HepG2 (cell line): Measurements from ENCODE around the gene VPS52. TPM values are rescaled to one million over a fixed set of nuclear protein-coding genes. Genes with fewer than 3 reads are reported as not detected.
A peak's percentile ranks its signal among the peaks of the same experiment; 100 is the strongest.

Experiments used
- ARNT ChIP-seq: fragments of 450-650 bp; IDR thresholded peaks from 2 replicates; pipeline ENCODE4 v1.6.1; 2017
- CEBPG ChIP-seq: IDR thresholded peaks from 2 replicates; pipeline ENCODE4 v1.6.1; 2016
- ELF1 ChIP-seq: sonication (generic); formaldehyde crosslinking; IDR thresholded peaks from 2 replicates; pipeline ENCODE4 v1.4.0; 2020; ENCODE audit warnings: missing genetic modification reagents
- HIVEP1 ChIP-seq: sonication (generic); formaldehyde crosslinking; IDR thresholded peaks from 2 replicates; pipeline ENCODE4 v1.4.0; 2020; ENCODE audit warnings: mild to moderate bottlenecking, missing genetic modification reagents
- LCORL ChIP-seq, 2 experiments: fragments of 450-650 bp in 1 of 2; sonication (generic) in 1 of 2; formaldehyde crosslinking in 1 of 2; IDR thresholded peaks; 2 replicates each; pipeline versions ENCODE4 v1.5.0 to v1.6.1; 2017 to 2020; ENCODE audit warnings: antibody characterized with exemption in 1 of 2, missing genetic modification reagents in 1 of 2
- NAIF1 ChIP-seq: sonication (generic); formaldehyde crosslinking; IDR thresholded peaks from 2 replicates; pipeline ENCODE4 v1.5.0; 2020; ENCODE audit warnings: mild to moderate bottlenecking, missing genetic modification reagents, borderline replicate concordance
- RBFOX2 ChIP-seq: fragments of 200-400 bp; formaldehyde crosslinking; IDR thresholded peaks from 2 replicates; pipeline ENCODE4 v1.6.1; 2017; ENCODE audit warnings: low read depth, mild to moderate bottlenecking, low read length
- XBP1 ChIP-seq: sonication (generic); formaldehyde crosslinking; IDR thresholded peaks from 2 replicates; pipeline ENCODE4 v1.5.0; 2020; ENCODE audit warnings: missing genetic modification reagents
- ZNF101 ChIP-seq: sonication (generic); formaldehyde crosslinking; IDR thresholded peaks from 2 replicates; pipeline ENCODE4 v1.4.0; 2020; ENCODE audit warnings: mild to moderate bottlenecking, low read depth, missing genetic modification reagents, borderline replicate concordance
- ZNF12 ChIP-seq: sonication (generic); formaldehyde crosslinking; IDR thresholded peaks from 2 replicates; pipeline ENCODE4 v1.5.0; 2020; ENCODE audit warnings: missing genetic modification reagents
- ZNF333 ChIP-seq: sonication (generic); formaldehyde crosslinking; IDR thresholded peaks from 2 replicates; pipeline ENCODE4 v1.4.0; 2020; ENCODE audit warnings: mild to moderate bottlenecking, missing genetic modification reagents, borderline replicate concordance
- ZNF451 ChIP-seq: sonication (generic); formaldehyde crosslinking; IDR thresholded peaks from 2 replicates; pipeline ENCODE4 v1.5.0; 2020; ENCODE audit warnings: mild to moderate bottlenecking, missing genetic modification reagents
- polyA plus RNA-seq, 8 experiments: library from polyadenylated mRNA; depleted of rRNA in 3 of 8; stranded (reverse) in 7 of 8; unstranded in 1 of 8; fragments of >200 nt; fragmentation: Illumina TruSeq in 4 of 8; extraction: Trizol in 4 of 8; gene quantifications; 2 replicates each; pipeline versions ENCODE4 v1.2.1 to v1.2.3, GENCODE V29; 2011 to 2016; ENCODE audit warnings: low read depth in 4 of 8, missing spikeins in 1 of 8, mixed read lengths in 1 of 8; ENCODE audit not compliant: insufficient read depth in 1 of 8
- total RNA-seq, 5 experiments: library from RNA; depleted of rRNA; stranded (reverse); fragments of >200 nt; fragmentation: Illumina TruSeq; extraction: Trizol; gene quantifications; 2 replicates each; pipeline ENCODE4 v1.2.3, GENCODE V29; 2016; ENCODE audit warnings: low read depth in 1 of 5
- TF ChIP-seq, protein P1 (sequence below): IDR thresholded peaks from 2 replicates; pipeline ENCODE4 v1.4.0; 2020; ENCODE audit warnings: mild to moderate bottlenecking, missing genetic modification reagents
- TF ChIP-seq, protein P2 (sequence below): sonication (generic); formaldehyde crosslinking; IDR thresholded peaks from 2 replicates; pipeline ENCODE4 v1.8.0; 2022; ENCODE audit warnings: mild to moderate bottlenecking, missing genetic modification reagents, borderline replicate concordance
- TF ChIP-seq, protein P3 (sequence below): sonication (generic); formaldehyde crosslinking; IDR thresholded peaks from 2 replicates; pipeline ENCODE4 v1.4.0; 2020; ENCODE audit warnings: low read depth, mild to moderate bottlenecking, missing genetic modification reagents
- TF ChIP-seq, protein P4 (sequence below): sonication (generic); formaldehyde crosslinking; IDR thresholded peaks from 2 replicates; pipeline ENCODE4 v1.5.0; 2020; ENCODE audit warnings: missing genetic modification reagents
- TF ChIP-seq, protein P5 (sequence below): sonication (generic); formaldehyde crosslinking; IDR thresholded peaks from 2 replicates; pipeline ENCODE4 v1.5.0; 2020; ENCODE audit warnings: mild to moderate bottlenecking, missing genetic modification reagents

VPS52 gene
- total and polyA plus RNA-seq, 2 of the 13 experiments (the other 11 are each of a cell fraction or from before 2014, with no cell fraction given): 48.9 to 85.5 TPM

GRCh38 chr6:33313709-33314514 lies 42.2 kb upstream of the VPS52 start, which contains the start of gene TAPBP (continued):
- TF ChIP-seq XBP1 (CRISPR knock-in tag) (no peak), ZNF333 (CRISPR knock-in tag) (no peak), HIVEP1 (CRISPR knock-in tag) (peak; percentile 50; the same call in 1 of the 2 replicates), ZNF451 (CRISPR knock-in tag) (peak; percentile 51; the same call in 1 of the 2 replicates), RBFOX2 (peak; percentile 78), ZNF101 (0 out of 2 replicates have a peak, but pooled peaks have one; percentile 76), ELF1 (peak; percentile 44; the same call in 1 of the 2 replicates), ARNT (no peak), LCORL (IDR thresholded peaks at IDR 0.05) (no peak), LCORL (CRISPR knock-in tag; IDR thresholded peaks at IDR 0.05) (0 out of 2 replicates have a peak, but pooled peaks have one; percentile 11), ZNF12 (CRISPR knock-in tag) (0 out of 2 replicates have a peak, but pooled peaks have one; percentile 4), NAIF1 (CRISPR knock-in tag) (no peak), CEBPG (0 out of 2 replicates have a peak, but pooled peaks have one; percentile 2)
- TF ChIP-seq, protein P1, sequence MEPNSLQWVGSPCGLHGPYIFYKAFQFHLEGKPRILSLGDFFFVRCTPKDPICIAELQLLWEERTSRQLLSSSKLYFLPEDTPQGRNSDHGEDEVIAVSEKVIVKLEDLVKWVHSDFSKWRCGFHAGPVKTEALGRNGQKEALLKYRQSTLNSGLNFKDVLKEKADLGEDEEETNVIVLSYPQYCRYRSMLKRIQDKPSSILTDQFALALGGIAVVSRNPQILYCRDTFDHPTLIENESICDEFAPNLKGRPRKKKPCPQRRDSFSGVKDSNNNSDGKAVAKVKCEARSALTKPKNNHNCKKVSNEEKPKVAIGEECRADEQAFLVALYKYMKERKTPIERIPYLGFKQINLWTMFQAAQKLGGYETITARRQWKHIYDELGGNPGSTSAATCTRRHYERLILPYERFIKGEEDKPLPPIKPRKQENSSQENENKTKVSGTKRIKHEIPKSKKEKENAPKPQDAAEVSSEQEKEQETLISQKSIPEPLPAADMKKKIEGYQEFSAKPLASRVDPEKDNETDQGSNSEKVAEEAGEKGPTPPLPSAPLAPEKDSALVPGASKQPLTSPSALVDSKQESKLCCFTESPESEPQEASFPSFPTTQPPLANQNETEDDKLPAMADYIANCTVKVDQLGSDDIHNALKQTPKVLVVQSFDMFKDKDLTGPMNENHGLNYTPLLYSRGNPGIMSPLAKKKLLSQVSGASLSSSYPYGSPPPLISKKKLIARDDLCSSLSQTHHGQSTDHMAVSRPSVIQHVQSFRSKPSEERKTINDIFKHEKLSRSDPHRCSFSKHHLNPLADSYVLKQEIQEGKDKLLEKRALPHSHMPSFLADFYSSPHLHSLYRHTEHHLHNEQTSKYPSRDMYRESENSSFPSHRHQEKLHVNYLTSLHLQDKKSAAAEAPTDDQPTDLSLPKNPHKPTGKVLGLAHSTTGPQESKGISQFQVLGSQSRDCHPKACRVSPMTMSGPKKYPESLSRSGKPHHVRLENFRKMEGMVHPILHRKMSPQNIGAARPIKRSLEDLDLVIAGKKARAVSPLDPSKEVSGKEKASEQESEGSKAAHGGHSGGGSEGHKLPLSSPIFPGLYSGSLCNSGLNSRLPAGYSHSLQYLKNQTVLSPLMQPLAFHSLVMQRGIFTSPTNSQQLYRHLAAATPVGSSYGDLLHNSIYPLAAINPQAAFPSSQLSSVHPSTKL (CRISPR knock-in tag): 0 out of 2 replicates have a peak, but pooled peaks have one; percentile 17
- TF ChIP-seq, protein P2, sequence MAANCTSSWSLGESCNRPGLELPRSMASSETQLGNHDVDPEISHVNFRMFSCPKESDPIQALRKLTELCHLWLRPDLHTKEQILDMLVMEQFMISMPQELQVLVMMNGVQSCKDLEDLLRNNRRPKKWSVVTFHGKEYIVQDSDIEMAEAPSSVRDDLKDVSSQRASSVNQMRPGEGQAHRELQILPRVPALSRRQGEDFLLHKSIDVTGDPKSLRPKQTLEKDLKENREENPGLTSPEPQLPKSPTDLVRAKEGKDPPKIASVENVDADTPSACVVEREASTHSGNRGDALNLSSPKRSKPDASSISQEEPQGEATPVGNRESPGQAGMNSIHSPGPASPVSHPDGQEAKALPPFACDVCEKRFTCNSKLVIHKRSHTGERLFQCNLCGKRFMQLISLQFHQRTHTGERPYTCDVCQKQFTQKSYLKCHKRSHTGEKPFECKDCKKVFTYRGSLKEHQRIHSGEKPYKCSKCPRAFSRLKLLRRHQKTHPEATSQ: no peak
- TF ChIP-seq, protein P3, sequence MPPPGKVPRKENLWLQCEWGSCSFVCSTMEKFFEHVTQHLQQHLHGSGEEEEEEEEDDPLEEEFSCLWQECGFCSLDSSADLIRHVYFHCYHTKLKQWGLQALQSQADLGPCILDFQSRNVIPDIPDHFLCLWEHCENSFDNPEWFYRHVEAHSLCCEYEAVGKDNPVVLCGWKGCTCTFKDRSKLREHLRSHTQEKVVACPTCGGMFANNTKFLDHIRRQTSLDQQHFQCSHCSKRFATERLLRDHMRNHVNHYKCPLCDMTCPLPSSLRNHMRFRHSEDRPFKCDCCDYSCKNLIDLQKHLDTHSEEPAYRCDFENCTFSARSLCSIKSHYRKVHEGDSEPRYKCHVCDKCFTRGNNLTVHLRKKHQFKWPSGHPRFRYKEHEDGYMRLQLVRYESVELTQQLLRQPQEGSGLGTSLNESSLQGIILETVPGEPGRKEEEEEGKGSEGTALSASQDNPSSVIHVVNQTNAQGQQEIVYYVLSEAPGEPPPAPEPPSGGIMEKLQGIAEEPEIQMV: 0 out of 2 replicates have a peak, but pooled peaks have one; percentile 44
- TF ChIP-seq, protein P4, sequence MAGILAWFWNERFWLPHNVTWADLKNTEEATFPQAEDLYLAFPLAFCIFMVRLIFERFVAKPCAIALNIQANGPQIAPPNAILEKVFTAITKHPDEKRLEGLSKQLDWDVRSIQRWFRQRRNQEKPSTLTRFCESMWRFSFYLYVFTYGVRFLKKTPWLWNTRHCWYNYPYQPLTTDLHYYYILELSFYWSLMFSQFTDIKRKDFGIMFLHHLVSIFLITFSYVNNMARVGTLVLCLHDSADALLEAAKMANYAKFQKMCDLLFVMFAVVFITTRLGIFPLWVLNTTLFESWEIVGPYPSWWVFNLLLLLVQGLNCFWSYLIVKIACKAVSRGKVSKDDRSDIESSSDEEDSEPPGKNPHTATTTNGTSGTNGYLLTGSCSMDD (CRISPR knock-in tag): 0 out of 2 replicates have a peak, but pooled peaks have one; percentile 48
- TF ChIP-seq, protein P5, sequence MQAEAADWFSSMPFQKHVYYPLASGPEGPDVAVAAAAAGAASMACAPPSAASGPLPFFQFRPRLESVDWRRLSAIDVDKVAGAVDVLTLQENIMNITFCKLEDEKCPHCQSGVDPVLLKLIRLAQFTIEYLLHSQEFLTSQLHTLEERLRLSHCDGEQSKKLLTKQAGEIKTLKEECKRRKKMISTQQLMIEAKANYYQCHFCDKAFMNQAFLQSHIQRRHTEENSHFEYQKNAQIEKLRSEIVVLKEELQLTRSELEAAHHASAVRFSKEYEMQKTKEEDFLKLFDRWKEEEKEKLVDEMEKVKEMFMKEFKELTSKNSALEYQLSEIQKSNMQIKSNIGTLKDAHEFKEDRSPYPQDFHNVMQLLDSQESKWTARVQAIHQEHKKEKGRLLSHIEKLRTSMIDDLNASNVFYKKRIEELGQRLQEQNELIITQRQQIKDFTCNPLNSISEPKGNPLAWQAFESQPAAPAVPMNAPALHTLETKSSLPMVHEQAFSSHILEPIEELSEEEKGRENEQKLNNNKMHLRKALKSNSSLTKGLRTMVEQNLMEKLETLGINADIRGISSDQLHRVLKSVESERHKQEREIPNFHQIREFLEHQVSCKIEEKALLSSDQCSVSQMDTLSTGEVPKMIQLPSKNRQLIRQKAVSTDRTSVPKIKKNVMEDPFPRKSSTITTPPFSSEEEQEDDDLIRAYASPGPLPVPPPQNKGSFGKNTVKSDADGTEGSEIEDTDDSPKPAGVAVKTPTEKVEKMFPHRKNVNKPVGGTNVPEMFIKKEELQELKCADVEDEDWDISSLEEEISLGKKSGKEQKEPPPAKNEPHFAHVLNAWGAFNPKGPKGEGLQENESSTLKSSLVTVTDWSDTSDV: no peak
